Testis (tissue), 3 donors: ENCODE data around the gene GPX5. TPM values are rescaled to one million over a fixed set of nuclear protein-coding genes. Genes with fewer than 3 reads are reported as not detected.

Experiments
- DNase-seq: peaks from one replicate; pipeline ENCODE4 v3.0.0-alpha.2; 2019
- H3K27ac ChIP-seq, 2 donors: fragments of 200-600 bp; sonication (generic); one replicate each; pipeline ENCODE4 v1.5.1; 2019
- H3K27me3 ChIP-seq: fragments of 200-600 bp; sonication (generic); one replicate; pipeline ENCODE4 v1.5.1; 2019
- H3K36me3 ChIP-seq: fragments of 200-600 bp; sonication (generic); one replicate; pipeline ENCODE4 v1.5.1; 2017; ENCODE audit warnings: low read depth; ENCODE audit errors: missing control alignments
- H3K4me1 ChIP-seq: fragments of 200-600 bp; sonication (generic); one replicate; pipeline ENCODE4 v1.5.1; 2019
- H3K4me3 ChIP-seq, 2 donors: fragments of 200-600 bp; sonication (generic); one replicate each; pipeline ENCODE4 v1.5.1; 2017 to 2019
- H3K9me3 ChIP-seq: fragments of 200-600 bp; sonication (generic); one replicate; pipeline ENCODE4 v1.5.1; 2017
- POLR2A ChIP-seq: fragments of 450-650 bp; IDR thresholded peaks from one replicate; pipeline ENCODE4 v1.6.1; 2017; ENCODE audit warnings: antibody characterized with exemption, mild to moderate bottlenecking, moderate library complexity
- WGBS, 2 donors: methylation state at CpG; one replicate each; pipeline ENCODE4 v1.1.5; 2018; 5-methylcytosine and 5-hydroxymethylcytosine counted together
- intact Hi-C: fragments of 100-400 bp; cut with DNase I; formaldehyde crosslinking; loops from one replicate; pipeline ENCODE4 v1.15.1; 2023; ENCODE audit warnings: low total_unique reads
- polyA plus RNA-seq: library from polyadenylated mRNA; stranded (reverse); fragments of 350-450 nt; fragmentation: Illumina TruSeq; extraction: RNeasy Lipid Tissue Mini Kit (QIAGEN cat#74804); gene quantifications from one replicate; pipeline ENCODE4 v1.2.3, GENCODE V29; 2014; ENCODE audit warnings: low read depth, low replicate concordance; ENCODE audit not compliant: insufficient read depth
- total RNA-seq, 2 donors: library from RNA; depleted of rRNA; stranded (reverse); fragments of >200 nt; gene quantifications; one replicate each; pipeline ENCODE4 v1.2.3, GENCODE V29; 2016
- TF ChIP-seq, protein P1 (sequence below), 3 experiments: fragments of 450-650 bp in 2 of 3; fragments of 200-600 bp in 1 of 3; sonication (generic) in 1 of 3; IDR thresholded peaks; one replicate each; pipeline ENCODE4 v1.5.1; 2016 to 2019; ENCODE audit warnings: antibody characterized with exemption in 3 of 3, mild to moderate bottlenecking in 2 of 3, moderate library complexity in 1 of 3

The GPX5 gene
- total and polyA plus RNA-seq, 3 donors from 2014 or later: 1.2 to 8.6 (median 8.1) TPM

- H3K4me1 ChIP-seq: no peaks in the 10 kb centered on the region
- no peak overlapping the region for H3K4me3 ChIP-seq
- H3K27me3 ChIP-seq: no peaks in the 10 kb centered on the region
- DNase-seq: no peak
- no peaks in the 10 kb centered on the region for H3K9me3 ChIP-seq
- no peaks in the 10 kb centered on the region for H3K36me3 ChIP-seq
- WGBS, 2 donors: 39 to 58% methylated on average over 3 of the region's 3 CpGs
- TF ChIP-seq POLR2A: no peak
- TF ChIP-seq, protein P1, sequence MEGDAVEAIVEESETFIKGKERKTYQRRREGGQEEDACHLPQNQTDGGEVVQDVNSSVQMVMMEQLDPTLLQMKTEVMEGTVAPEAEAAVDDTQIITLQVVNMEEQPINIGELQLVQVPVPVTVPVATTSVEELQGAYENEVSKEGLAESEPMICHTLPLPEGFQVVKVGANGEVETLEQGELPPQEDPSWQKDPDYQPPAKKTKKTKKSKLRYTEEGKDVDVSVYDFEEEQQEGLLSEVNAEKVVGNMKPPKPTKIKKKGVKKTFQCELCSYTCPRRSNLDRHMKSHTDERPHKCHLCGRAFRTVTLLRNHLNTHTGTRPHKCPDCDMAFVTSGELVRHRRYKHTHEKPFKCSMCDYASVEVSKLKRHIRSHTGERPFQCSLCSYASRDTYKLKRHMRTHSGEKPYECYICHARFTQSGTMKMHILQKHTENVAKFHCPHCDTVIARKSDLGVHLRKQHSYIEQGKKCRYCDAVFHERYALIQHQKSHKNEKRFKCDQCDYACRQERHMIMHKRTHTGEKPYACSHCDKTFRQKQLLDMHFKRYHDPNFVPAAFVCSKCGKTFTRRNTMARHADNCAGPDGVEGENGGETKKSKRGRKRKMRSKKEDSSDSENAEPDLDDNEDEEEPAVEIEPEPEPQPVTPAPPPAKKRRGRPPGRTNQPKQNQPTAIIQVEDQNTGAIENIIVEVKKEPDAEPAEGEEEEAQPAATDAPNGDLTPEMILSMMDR (IDR thresholded peaks at IDR 0.05): no peak
- no peak overlapping the region for H3K27ac ChIP-seq
- intact Hi-C loops: no loop called here
Measured at GRCh38 chr6:28523241-28523622, 2.4 kb upstream of the GPX5 start.

DNA sequence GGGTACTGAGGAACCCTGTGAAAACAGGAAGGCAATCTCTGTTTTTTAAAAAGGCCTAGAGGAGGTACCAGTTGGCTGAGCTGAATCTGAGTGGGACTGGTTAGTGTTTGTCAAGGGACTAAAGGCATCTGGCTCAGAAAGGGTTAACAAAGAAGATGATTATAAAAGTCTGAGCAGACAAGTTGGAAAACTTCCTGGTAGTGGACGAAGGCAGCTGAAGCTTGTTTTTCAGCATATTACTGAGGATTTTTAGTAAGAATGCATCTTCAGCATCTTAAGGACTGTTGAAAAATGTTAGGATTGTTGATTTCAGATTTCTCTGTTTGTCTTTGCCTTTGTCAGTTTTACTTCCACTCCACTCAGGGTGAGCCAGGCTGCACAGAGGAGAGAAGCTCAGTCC is 5.1 kb downstream of the GPX5 start:
- Histone ChIP-seq H3K27ac (no peak overlapping the region), H3K9me3 (no peaks in the 10 kb centered on the region), H3K4me3 (no peak overlapping the region), H3K36me3 (no peaks in the 10 kb centered on the region), H3K27me3 (no peaks in the 10 kb centered on the region), H3K4me1 (no peaks in the 10 kb centered on the region)
- intact Hi-C loops: no loop called here
- WGBS, 2 donors: 13 to 24% methylated on average over 1 of the region's 1 CpG
- DNase-seq: no peak
- TF ChIP-seq, protein P1 (IDR thresholded peaks at IDR 0.05): no peak
- no peak for TF ChIP-seq POLR2A

DNA sequence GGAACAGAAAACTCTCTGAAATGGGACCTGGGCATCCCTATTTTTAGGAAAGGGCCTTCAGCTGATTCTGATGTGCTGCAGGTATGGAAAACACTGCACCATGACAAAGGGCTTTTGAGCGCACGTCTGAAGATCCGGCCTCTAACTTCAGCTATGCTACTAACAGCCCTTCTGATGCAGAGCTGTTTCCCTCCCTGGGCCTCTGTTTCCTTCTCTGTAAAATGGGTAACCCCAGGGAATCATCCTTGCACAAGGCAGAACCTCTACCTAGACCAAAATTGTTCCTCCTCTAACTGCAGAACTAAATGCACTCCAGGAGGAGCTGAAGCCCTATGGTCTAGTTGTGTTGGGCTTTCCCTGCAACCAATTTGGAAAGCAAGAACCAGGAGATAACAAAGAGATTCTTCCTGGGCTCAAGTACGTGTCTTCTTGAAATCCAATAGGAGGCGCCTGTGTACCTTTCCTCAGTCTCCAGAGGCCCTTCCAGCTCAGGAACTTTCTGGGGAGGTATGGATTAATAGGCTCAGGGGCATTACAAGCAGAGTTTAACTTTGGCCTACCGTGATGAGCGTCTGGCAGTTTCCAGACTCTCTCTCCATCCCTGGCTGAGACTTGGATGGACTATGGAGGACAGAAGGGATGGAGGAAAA is 5.9 kb downstream of the GPX5 start:
- no peaks in the 10 kb centered on the region for H3K36me3 ChIP-seq
- 62 to 72% methylated on average over 7 of the region's 7 CpGs for WGBS, 2 donors
- intact Hi-C loops: no loop called here
- no peak for DNase-seq
- H3K27me3 ChIP-seq: no peaks in the 10 kb centered on the region
- no peak overlapping the region for H3K4me3 ChIP-seq
- H3K4me1 ChIP-seq: no peaks in the 10 kb centered on the region
- no peaks in the 10 kb centered on the region for H3K9me3 ChIP-seq
- TF ChIP-seq, protein P1 (IDR thresholded peaks at IDR 0.05): no peak
- TF ChIP-seq POLR2A: no peak
- H3K27ac ChIP-seq: no peak overlapping the region

DNA sequence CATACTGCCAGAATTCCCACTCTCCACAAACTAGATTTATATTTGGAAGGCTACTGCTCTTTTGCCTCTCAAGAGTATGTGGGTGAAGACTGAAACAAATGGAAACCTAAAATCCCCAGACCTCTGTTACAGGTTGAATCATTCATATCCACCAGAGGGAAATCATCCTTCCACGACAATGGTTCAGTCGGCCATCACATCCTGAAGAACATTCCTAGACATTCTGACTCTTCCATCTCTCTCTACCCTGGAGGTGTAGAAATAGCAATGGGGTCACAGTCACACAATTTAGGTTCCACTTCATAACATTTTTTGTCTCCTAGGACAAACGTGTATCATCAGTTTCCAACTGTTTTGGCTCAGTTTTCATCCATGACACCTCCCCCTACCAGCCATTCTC is 8.6 kb downstream of the GPX5 start:
- H3K9me3 ChIP-seq: no peaks in the 10 kb centered on the region

More for the DNA sequence above, 8.6 kb downstream of the GPX5 start:
- intact Hi-C loops: no loop called here
- 64 to 66% methylated on average over 3 of the region's 3 CpGs for WGBS, 2 donors
- H3K36me3 ChIP-seq: no peaks in the 10 kb centered on the region
- no peak for DNase-seq
- no peaks in the 10 kb centered on the region for H3K27me3 ChIP-seq
- TF ChIP-seq POLR2A: no peak
- TF ChIP-seq, protein P1 (IDR thresholded peaks at IDR 0.05): no peak
- H3K4me3 ChIP-seq: no peak overlapping the region
- H3K4me1 ChIP-seq: no peaks in the 10 kb centered on the region
- H3K27ac ChIP-seq: no peak overlapping the region
